ENCODE results near the gene CBL. TPM values are rescaled to one million over a fixed set of nuclear protein-coding genes. Genes with fewer than 3 reads are reported as not detected.
"Not testable (repeated sequence)": the region's sequence is repeated elsewhere in the genome, so short reads cannot be mapped to it uniquely, and the experiment has no call there.

CBL gene
- total RNA-seq, 1 experiment from 2014 or later: 45.6 TPM

DNA sequence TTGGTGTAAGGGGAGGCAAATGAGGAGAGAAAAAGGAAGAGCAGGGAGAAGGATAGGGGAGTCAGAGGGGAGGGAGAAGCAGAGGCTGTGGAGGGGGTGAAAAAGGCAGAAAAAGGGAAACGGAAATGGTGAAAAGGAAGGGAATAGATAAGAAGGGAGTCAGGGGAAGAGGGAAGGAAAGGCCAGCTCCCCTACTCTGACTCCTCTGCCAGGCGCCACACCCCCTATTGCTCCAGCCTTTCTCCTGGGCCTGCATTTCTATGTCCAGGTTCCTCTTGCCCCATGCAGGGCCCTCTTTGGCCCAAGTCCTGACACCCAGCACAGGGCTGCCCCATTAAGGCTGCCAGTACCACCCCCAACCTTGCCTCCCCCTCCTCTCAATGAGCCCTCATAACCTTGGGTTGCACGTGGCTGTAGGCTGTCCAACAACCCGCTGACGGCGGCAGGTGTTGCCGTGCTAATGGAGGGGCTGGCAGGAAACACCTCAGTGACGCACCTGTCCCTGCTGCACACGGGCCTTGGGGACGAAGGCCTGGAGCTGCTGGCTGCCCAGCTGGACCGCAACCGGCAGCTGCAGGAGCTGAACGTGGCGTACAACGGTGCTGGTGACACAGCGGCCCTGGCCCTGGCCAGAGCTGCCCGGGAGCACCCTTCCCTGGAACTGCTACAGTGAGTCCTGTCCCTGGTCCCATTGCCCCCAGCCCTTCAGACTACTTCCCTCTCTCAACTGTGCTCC lies 24.3 kb upstream of the CBL start:
- POLR2A ChIA-PET: no interaction called here
- CTCF ChIA-PET: interaction anchor here (1.2 kb wide), 2 partner anchors 13 to 24 kb away, joined by 3 to 4 read pairs; partner anchors contain the start of gene NLRX1
- no peaks in the 10 kb centered on the region; the same call in 1 of the 2 replicates for H3K27me3 Mint-ChIP-seq (ENCODE audit: low read depth)
- ATAC-seq (no peak), DNase-seq (ENCODE audit: low spot score) (no peak)
- H3K36me3 Mint-ChIP-seq: peaks cover 3% of the 10 kb centered on the region; the same call in 1 of the 2 replicates
- H3K4me1 Mint-ChIP-seq: no peaks in the 10 kb centered on the region
- H3K27ac Mint-ChIP-seq: no peak overlapping the region
- no peak for TF ChIP-seq JUN (CRISPR knock-in tag; IDR thresholded peaks at IDR 0.05)
- TF ChIP-seq NR2C2 (CRISPR knock-in tag; IDR thresholded peaks at IDR 0.05): no peak
- TF ChIP-seq, protein P1, sequence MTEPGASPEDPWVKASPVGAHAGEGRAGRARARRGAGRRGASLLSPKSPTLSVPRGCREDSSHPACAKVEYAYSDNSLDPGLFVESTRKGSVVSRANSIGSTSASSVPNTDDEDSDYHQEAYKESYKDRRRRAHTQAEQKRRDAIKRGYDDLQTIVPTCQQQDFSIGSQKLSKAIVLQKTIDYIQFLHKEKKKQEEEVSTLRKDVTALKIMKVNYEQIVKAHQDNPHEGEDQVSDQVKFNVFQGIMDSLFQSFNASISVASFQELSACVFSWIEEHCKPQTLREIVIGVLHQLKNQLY (CRISPR knock-in tag; IDR thresholded peaks at IDR 0.05): no peak
- TF ChIP-seq, protein P2, sequence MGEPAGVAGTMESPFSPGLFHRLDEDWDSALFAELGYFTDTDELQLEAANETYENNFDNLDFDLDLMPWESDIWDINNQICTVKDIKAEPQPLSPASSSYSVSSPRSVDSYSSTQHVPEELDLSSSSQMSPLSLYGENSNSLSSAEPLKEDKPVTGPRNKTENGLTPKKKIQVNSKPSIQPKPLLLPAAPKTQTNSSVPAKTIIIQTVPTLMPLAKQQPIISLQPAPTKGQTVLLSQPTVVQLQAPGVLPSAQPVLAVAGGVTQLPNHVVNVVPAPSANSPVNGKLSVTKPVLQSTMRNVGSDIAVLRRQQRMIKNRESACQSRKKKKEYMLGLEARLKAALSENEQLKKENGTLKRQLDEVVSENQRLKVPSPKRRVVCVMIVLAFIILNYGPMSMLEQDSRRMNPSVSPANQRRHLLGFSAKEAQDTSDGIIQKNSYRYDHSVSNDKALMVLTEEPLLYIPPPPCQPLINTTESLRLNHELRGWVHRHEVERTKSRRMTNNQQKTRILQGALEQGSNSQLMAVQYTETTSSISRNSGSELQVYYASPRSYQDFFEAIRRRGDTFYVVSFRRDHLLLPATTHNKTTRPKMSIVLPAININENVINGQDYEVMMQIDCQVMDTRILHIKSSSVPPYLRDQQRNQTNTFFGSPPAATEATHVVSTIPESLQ (CRISPR knock-in tag; IDR thresholded peaks at IDR 0.05): no peak
- no peak for TF ChIP-seq CREB1 (CRISPR knock-in tag; IDR thresholded peaks at IDR 0.05)
- TF ChIP-seq ESRRA (CRISPR knock-in tag; IDR thresholded peaks at IDR 0.05; ENCODE audit: borderline replicate concordance): no peak
- no peak for TF ChIP-seq MYBL2 (CRISPR knock-in tag; IDR thresholded peaks at IDR 0.05)
- TF ChIP-seq, protein P3, sequence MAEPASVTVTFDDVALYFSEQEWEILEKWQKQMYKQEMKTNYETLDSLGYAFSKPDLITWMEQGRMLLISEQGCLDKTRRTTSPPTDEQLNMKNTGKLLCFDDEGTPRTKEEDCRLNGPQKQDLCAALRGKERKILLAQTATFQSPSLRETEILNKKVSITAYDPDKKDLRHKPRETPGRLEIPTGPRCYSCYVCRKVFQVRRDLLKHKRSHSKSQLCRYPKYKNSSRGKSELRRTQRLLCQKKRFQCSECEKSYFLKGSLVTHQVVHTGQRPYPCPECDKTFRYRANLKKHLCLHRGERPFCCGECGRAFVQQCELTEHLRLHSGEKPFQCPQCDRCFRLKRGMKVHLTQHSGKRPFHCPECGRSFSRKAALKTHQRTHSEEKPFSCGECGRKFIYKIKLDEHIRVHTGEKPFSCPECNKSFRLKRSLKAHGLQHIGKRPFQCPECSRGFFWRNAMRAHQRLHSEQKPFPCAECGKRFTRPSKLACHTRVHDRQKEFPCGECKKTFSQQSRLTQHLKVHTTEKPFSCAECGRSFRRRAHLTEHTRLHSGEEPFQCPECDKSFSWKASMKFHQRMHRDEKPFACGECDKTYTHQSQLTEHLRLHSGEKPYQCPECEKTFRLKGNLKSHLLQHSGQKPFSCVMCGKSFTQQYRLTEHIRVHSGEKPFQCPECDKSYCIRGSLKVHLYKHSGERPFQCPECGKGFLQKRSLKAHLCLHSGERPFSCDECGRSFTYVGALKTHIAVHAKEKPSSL (CRISPR knock-in tag; conservative IDR thresholded peaks at IDR 0.05): no peak
- no peak for TF ChIP-seq NFYB (CRISPR knock-in tag; conservative IDR thresholded peaks at IDR 0.05; ENCODE audit: low read depth)
- TF ChIP-seq RELA (CRISPR knock-in tag; IDR thresholded peaks at IDR 0.05; ENCODE audit: borderline replicate concordance): no peak
- TF ChIP-seq ZNF317 (CRISPR knock-in tag; IDR thresholded peaks at IDR 0.05; ENCODE audit: borderline replicate concordance, low read depth): no peak
- no peak for TF ChIP-seq PRRX2 (CRISPR knock-in tag; IDR thresholded peaks at IDR 0.05)
- no peak for TF ChIP-seq SP1 (CRISPR knock-in tag; conservative IDR thresholded peaks at IDR 0.05)
- TF ChIP-seq, protein P4, sequence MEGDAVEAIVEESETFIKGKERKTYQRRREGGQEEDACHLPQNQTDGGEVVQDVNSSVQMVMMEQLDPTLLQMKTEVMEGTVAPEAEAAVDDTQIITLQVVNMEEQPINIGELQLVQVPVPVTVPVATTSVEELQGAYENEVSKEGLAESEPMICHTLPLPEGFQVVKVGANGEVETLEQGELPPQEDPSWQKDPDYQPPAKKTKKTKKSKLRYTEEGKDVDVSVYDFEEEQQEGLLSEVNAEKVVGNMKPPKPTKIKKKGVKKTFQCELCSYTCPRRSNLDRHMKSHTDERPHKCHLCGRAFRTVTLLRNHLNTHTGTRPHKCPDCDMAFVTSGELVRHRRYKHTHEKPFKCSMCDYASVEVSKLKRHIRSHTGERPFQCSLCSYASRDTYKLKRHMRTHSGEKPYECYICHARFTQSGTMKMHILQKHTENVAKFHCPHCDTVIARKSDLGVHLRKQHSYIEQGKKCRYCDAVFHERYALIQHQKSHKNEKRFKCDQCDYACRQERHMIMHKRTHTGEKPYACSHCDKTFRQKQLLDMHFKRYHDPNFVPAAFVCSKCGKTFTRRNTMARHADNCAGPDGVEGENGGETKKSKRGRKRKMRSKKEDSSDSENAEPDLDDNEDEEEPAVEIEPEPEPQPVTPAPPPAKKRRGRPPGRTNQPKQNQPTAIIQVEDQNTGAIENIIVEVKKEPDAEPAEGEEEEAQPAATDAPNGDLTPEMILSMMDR (IDR thresholded peaks at IDR 0.05): no peak
- TF ChIP-seq TEAD4 (CRISPR knock-in tag; IDR thresholded peaks at IDR 0.05): no peak
- TF ChIP-seq, protein P5, sequence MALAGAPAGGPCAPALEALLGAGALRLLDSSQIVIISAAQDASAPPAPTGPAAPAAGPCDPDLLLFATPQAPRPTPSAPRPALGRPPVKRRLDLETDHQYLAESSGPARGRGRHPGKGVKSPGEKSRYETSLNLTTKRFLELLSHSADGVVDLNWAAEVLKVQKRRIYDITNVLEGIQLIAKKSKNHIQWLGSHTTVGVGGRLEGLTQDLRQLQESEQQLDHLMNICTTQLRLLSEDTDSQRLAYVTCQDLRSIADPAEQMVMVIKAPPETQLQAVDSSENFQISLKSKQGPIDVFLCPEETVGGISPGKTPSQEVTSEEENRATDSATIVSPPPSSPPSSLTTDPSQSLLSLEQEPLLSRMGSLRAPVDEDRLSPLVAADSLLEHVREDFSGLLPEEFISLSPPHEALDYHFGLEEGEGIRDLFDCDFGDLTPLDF (CRISPR knock-in tag; IDR thresholded peaks at IDR 0.05): no peak
- TF ChIP-seq CBFB (CRISPR knock-in tag; IDR thresholded peaks at IDR 0.05; ENCODE audit: low read depth): no peak
- TF ChIP-seq, protein P6, sequence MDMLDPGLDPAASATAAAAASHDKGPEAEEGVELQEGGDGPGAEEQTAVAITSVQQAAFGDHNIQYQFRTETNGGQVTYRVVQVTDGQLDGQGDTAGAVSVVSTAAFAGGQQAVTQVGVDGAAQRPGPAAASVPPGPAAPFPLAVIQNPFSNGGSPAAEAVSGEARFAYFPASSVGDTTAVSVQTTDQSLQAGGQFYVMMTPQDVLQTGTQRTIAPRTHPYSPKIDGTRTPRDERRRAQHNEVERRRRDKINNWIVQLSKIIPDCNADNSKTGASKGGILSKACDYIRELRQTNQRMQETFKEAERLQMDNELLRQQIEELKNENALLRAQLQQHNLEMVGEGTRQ (CRISPR knock-in tag; IDR thresholded peaks at IDR 0.05): no peak
- TF ChIP-seq NR1H2 (CRISPR knock-in tag; IDR thresholded peaks at IDR 0.05): no peak
- TF ChIP-seq, protein P7, sequence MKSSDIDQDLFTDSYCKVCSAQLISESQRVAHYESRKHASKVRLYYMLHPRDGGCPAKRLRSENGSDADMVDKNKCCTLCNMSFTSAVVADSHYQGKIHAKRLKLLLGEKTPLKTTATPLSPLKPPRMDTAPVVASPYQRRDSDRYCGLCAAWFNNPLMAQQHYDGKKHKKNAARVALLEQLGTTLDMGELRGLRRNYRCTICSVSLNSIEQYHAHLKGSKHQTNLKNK (CRISPR knock-in tag; IDR thresholded peaks at IDR 0.05): no peak
- no peak overlapping the region for H3K4me3 Mint-ChIP-seq
- no peaks in the 10 kb centered on the region for H3K9me3 Mint-ChIP-seq

DNA sequence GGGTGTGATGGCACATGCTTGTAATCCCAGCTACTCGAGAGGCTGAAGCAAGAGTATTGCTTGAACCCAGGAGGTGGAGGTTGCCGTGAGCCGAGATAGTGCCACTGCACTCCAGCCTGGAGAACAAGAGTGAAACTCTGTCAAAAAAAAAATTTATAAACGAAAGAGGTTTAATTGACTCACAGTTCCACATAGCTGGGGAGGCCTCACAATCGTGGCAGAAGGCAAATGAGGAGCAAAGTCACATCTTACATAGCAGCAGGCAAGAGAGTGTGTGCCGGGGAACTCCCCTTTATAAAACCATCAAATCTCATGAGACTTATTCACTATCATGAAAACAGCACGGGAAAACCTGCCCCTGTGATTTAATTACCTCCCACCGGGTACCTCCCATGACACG lies 21.7 kb upstream of the CBL start:
- CTCF ChIA-PET: interaction anchor here (1.2 to 2.0 kb wide), 3 partner anchors 11 to 34 kb away, joined by 3 to 8 read pairs (median 5); no protein-coding TSS in a partner anchor
- H3K36me3 Mint-ChIP-seq; H3K4me3 Mint-ChIP-seq; POLR2A ChIA-PET; DNase-seq (ENCODE audit: low spot score); H3K27ac Mint-ChIP-seq; H3K4me1 Mint-ChIP-seq; ATAC-seq; H3K27me3 Mint-ChIP-seq (ENCODE audit: low read depth); H3K9me3 Mint-ChIP-seq: not testable (repeated sequence)
